HG03139 (cell line): ENCODE measurements around the gene UBXN1.
"Not testable (repeated sequence)": the region's sequence is repeated elsewhere in the genome, so short reads cannot be mapped to it uniquely, and the experiment has no call there.

Source experiments
- ATAC-seq: cut with Tn5 transposase; IDR thresholded peaks from one replicate; pipeline ENCODE4 v1.9.1; 2021; ENCODE audit not compliant: unreplicated experiment

The UBXN1 gene

DNA sequence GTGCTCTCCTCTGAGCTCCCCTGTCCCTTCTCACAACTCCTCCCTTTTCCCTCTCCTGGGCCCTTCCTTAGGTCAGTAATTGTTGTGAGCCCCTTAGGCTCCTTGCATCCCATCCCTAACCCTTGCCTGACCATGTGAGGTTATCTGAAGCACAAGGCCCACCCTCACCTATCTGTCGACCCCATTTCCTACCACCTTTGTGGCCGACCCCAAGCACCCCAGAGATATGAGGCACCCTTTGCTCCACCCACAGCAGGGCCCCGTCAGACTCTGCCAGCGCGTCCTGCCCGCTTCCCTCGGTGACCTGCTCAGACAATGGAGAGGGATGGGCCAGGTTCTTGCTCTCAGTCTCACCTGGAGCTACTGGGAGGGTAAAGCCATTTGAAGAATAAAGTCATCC, 29.9 kb upstream of the UBXN1 start:
- ATAC-seq = no peak

GRCh38 chr11:62708392-62708791, 29.5 kb upstream of the UBXN1 start:
- no peak for ATAC-seq

DNA sequence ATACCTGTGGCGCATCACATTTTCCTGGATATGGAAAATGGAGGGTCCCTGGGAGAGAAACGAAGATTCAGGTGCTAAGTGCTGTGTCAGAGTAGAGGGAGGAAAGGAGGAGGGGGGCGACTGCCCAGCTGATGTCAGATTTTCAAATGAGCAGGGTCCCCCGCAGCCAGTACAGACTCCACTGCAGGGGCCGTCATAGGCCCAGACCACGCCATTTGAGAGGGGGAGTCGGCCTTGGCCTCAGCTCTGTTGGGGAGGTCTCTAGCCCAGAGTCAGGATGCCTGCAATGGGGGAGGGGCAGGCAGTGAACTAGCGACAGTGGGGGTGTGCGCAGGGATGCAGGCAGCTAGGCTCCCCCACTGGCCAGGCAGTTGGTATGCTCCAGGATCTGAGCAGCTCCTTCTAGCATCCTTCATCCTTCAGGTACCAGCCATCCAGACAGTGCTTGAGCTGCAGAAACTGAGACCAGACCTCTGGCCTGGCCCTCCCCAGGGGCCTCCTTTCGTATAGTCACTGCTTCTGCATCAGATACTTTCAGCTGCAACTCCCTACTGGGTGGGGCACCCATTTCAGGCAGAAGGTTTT, 28.5 kb upstream of the UBXN1 start, which contains the start of the genes BSCL2 and GNG3:
Gene BSCL2, minus strand, starts transcription at position 148 of the 585 bp plus-strand sequence. CDS start 229 bp downstream, outside the sequence.
Gene GNG3, plus strand, starts transcription at position 400 of the 585 bp plus-strand sequence. CDS start 620 bp downstream, outside the sequence.
- no peak for ATAC-seq

DNA sequence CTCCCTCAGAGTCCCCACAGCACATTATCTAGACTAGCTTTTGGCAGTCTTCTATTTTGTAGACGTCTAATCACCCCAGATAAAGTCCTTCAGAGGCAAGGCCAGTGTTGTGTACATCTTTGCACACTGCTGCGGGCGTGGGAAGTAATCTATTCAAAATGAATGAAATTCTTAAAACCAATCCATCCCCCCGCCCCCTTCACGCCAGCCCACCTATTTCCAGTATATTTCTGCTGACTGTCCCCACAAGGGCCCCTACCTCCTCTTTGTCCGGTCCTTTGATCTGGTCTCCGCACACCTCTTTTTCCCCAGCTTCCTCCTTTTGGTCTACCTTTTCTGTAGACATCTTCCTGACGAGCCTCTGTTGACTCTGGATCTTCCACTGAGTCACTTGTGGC, 28.0 kb upstream of the UBXN1 start:
- ATAC-seq = no peak

DNA sequence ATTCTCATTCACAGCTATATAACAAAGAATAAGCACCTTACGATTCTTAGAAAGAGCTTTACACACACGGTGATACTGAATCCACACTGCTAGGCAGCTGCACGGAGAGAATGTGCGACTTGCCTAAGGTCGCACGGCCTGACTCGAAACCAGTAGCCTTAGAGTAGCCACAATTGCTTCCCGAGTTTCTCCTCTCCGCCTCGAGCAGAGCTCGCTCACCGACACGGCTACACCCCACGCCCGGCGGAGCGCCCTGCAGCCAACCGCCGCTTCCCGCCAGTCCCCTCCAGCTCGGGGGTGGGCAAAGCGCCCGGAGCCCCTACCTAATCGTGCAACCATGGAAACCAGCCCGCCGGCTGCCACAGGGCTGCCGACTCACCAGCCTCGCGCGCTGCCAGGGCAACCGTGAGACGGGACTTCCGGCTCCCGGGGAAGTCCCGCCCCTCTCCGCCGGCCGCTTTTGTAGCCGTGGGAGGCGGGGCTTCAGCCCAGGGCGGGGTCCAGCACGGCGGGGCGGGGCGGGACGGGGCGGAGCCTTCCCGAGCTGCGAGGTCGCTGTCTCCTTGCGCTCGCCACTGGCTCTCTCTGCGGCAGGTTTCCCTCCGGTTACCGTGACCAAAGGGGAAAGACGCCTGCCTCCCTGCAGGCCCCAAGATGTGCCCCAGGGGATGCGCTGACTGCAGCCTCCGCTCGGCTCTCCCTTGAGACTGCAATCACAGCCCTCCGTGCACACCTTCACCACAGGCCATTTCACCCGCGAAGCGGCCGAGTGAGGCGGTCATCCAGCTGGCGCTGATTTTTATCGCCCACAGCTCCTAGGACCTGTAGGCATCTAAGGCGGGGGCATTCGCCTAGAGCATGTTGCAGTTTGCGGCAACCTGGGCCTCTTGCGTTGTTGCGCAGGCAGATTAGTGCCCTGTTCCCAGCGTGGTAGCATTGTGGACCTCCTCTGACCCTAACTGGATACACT, 27.3 kb upstream of the UBXN1 start:
- peak; percentile 57 for ATAC-seq

DNA sequence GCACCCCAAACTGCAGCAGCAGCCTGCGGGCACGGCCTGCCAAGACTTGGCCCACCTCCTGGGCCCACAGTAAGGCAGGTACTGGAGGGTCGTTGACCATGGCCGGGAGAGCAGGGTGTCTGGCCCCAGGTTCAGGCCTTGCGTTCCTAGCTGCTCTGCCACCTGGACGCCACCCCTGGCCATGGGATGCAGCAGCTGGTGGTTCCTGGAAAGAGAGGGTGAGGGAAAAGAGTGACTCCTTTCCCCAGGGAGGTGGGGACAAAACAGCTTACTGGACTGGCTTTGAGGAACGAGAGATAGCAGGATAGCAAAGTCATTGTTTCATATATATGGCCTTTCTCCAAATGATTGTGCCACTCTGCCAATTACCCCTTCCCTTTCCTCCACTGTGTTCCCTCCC, 26.5 kb upstream of the UBXN1 start:
- no peak for ATAC-seq

GRCh38 chr11:62703921-62704320, 25.0 kb upstream of the UBXN1 start:
- not testable (repeated sequence) for ATAC-seq

- ATAC-seq = no peak
These were observed 23.4 kb upstream of the UBXN1 start for GRCh38 chr11:62702246-62702645.

- no peak for ATAC-seq
These were observed 15.7 kb upstream of the UBXN1 start for GRCh38 chr11:62694455-62695167.

DNA sequence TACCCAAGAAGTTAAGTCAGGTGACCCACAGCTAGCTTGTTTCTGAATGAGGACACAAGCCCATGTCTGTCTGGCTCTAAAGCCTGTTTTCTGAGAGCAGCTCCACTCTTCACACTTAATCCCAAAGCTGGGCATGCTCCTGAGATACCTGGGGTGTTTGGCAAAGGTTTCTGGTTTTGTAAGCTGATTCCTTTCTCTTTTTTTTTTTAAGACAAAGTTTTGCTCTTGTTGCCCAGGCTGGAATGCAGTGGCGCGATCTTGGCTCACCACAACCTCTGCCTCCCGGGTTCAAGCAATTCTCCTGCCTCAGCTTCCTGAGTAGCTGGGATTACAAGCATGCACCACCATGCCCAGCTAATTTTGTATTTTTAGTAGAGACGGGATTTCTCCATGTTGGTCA, 14.8 kb upstream of the UBXN1 start:
- not testable (repeated sequence) for ATAC-seq

DNA sequence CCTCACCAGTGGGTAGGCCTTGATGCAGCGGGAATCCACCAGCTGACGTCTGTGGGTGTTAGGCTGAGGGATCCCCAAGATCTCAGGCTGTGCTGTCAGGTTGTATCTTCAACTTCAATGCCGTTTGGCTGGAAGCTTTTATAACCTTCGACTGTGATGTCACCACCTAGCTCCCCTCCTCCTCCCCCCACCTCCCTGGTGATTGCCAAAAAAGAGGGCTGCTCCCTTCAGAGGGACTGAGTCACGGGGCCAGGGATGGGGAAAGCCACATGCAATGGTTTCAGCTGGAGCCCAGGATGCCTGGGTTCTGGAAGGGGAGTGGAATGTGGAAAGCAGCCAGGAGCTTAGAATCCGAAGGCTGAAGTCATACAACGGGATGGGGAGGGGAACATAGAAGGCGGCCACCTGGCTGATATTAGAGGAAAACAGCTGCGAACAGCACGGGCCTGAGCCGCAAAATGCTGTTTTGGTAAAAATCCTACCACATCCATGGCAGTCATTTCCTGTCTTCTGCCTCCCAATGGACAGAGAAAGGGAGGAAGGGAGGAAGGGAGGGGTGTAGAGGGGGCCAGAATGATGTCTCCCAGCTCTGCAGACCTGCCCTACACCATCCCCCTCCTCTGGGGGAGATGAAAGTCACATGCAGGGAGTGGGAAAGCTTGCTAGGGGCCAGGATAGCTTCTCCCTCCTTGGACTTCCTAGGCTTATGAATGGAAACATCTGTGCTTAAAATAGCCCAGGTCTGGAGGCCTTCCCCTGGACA, 10.7 kb upstream of the UBXN1 start, which contains the start of gene LRRN4CL:
Gene LRRN4CL, minus strand, starts transcription at position 110 of the 763 bp plus-strand sequence. CDS start 1,022 bp downstream, outside the sequence.
- no peak for ATAC-seq

DNA sequence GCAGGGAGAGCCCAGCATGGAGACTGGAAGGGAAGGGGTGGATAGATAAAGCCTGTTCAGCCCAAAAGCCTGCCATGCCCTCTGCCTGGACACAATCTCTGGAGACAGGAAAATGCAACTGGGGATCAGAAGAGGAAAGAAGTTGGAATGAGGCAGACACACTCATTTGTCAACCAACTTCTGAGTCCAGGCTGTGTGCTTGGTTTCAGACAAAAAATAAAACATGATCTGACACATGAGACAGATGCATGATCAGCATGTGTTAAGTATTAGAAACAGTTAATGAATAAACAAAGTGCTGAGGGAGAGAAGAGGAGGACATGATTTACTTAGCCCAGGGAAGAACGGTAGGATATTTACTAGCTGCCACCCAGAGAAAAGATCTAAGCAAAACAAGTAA, 9.6 kb upstream of the UBXN1 start:
- ATAC-seq = no peak

DNA sequence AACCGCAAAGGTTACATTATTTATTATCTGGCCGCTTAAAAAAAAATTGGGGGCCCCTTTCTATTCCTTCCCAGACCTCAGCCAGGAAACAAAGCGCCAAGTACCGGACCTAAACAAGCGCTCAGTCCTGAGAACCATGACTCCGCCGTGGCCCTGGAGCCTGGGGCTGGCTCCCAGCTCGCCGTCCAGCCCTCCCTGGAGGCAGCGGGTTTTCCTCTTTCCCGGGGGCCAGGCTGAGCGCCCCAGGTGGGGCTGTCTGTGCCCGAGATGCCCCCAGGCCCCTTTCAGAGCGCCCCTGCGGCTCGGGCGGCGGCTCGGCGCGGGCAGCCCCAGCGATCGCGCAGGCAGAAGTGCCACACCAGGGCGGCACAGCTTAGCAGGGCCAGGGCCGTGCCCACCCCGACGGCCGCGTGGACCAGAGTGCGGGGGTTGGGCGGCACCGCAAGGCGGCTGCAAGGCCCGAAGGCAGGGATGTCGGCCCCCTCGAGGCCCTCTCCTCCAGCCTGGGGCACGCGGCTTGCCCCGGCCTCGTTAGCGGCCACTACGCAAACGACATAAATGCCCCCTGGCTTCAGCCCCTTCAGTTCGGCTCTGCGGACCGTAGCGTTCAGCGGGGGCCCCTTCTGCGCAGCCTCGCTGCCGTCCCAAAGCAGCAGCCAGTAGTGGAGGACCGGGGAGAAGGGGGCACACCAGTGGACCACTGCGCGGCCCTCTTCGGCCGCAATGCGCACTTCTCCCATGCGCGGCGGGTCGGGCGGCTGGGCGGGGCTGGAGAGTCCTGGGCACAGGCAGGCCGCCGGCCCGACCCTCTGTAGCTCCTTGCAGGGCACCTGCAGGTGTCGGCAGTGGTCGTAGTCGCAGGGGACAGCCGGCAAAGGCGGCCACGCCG, 8.9 kb upstream of the UBXN1 start:
- no peak for ATAC-seq

GRCh38 chr11:62682518-62682917, 3.6 kb upstream of the UBXN1 start:
- ATAC-seq = no peak

DNA sequence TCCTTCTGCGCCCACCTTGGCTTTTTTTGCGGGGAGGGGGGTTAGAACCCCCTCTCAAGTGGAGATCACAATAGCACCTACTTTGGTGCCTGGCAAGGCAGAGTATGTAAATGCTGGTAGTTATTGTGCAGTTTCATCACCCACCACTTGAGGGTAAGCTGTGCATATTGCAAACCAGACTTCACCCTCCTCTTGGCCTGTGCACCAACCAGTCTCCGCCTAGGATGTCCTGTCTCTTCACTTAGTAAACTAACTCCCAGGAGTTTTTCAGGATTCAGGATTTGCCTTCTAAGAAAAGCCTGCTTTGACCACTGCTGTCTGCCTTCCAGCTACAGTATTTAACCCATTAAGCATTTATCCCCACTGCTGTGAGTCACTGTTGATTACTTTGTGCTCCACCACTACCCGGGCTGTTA, 2.0 kb upstream of the UBXN1 start:
- ATAC-seq = no peak

- no peak for ATAC-seq
These were observed 472 bp downstream of the UBXN1 start for GRCh38 chr11:62678433-62678769.

DNA sequence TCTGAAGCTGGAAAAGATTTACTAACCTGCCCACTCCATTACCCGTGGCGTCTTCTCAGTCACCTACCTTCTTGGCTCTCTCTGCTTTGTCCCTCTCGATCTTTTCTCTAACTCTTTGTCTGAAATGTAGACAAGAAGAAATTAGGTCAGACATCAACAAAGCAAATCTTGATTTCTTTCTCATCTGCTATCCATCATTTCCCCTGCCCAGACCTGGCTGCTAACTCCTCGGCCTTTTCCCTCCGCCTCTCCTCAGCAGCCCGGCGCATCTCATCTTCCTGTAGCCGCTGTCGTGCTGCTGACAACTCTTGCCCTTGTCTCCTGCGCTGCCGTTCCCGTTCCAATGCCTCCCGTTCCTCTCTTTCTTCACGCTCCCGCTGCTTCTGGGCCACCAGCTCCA, 1.2 kb downstream of the UBXN1 start:
- ATAC-seq = no peak

DNA sequence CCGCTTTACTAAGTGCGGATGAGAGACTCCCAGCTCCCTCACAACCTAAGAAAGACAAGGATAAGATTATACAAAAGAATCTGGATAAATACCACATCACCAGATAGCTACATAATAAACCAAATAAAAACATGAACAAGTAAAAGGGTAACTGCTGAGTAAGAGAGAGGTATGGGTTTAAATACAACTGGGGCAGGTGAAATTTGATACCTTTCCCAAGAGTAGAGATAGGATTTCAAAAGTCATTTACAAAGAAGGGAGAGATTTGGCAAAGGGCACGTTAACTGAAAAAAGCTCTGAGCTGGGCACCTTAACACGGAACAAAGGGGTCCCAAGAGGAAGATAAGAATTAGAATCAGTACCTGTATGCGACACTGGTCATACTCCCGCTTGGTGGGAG, 1.7 kb downstream of the UBXN1 start:
- ATAC-seq = no peak

- no peak for ATAC-seq
These were observed 2.2 kb downstream of the UBXN1 start for GRCh38 chr11:62676698-62677097.

DNA sequence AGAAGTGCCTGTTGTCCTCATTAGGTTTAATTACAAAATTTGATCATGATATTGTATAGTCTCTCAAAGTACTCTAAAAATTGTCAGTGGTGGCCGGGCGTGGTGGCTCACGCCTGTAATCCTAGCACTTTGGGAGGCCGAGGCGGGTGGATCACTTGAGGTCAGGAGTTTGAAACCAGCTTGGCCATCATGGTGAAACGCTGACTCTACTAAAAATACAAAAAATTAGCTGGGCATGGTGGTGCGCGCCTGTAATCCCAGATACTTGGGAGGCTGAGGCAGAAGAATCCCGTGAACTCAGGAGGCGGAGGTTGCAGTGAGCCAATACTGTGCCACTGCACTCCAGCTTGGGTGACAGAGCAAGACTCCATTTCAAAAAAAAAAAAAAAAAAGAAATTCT, 3.5 kb downstream of the UBXN1 start:
- ATAC-seq = not testable (repeated sequence)
